ENCODE results near the gene TNFAIP8L2.

DNA sequence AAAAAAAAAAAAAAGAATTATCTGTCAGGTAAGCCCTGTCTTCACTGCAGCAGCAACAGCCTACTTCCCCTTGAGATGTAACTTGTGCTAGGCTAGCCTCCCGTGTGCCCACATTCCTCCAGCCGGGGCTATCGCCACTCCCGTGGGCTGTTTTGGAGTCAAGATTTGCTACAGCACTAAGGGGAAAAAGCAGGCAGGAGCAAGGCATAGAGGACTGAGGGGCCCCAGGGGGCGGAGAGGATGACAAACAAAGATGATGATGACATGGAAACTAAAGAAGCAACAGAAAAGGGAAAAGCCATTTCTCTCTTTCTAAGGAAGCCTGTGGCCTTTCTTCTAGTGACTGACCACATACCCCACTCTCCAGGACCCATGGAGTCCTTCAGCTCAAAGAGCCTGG is 1.9 kb downstream of the TNFAIP8L2 start:
- TF ChIP-seq CTCF (IDR thresholded peaks at IDR 0.05) (no peak), CHD2 (IDR thresholded peaks at IDR 0.05; ENCODE audit: low read length, partially characterized antibody) (no peak), BHLHE40 (IDR thresholded peaks at IDR 0.05; ENCODE audit: low read depth, low read length) (no peak), SMC3 (IDR thresholded peaks at IDR 0.05) (no peak), MAFK (IDR thresholded peaks at IDR 0.05; ENCODE audit: partially characterized antibody) (no peak), POLR2A (IDR thresholded peaks at IDR 0.05; ENCODE audit: low read length) (no peak), MAZ (IDR thresholded peaks at IDR 0.05; ENCODE audit: borderline replicate concordance, low read depth, low read length) (no peak), CEBPB (IDR thresholded peaks at IDR 0.05) (no peak)
- TF ChIP-seq, protein P1, sequence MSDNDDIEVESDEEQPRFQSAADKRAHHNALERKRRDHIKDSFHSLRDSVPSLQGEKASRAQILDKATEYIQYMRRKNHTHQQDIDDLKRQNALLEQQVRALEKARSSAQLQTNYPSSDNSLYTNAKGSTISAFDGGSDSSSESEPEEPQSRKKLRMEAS (IDR thresholded peaks at IDR 0.05) = no peak

Measured in A549 (cell line).